WTC11 (cell line): ENCODE data around the gene AHSP. TPM values are rescaled to one million over a fixed set of nuclear protein-coding genes. Genes with fewer than 3 reads are reported as not detected.

Experiments
- ATAC-seq: fragments of 200-7000 bp; cut with Tn5 transposase; 2 replicates; pipeline ENCODE4 v1.10.0; 2021; ENCODE audit warnings: mild to moderate bottlenecking, moderate library complexity
- CTCF ChIA-PET: fragments of 300-600 bp; sonication (Branson Sonifier 250); formaldehyde crosslinking; loops from one replicate; lab custom pipeline; 2021; ENCODE audit warnings: antibody characterized with exemption; lab: Charles Lee
- POLR2A ChIA-PET: fragments of 350-600 bp; sonication (Branson Sonifier 250); formaldehyde crosslinking; loops from one replicate; lab custom pipeline; 2021; ENCODE audit warnings: antibody characterized with exemption; lab: Charles Lee
- DNase-seq: peaks from one replicate; pipeline ENCODE4 v3.0.0; 2021; ENCODE audit warnings: low spot score
- H3K27ac Mint-ChIP-seq: 2 replicates; pipeline ENCODE4 v1.8.0; 2021; ENCODE audit warnings: mixed read lengths
- H3K27me3 Mint-ChIP-seq: 2 replicates; pipeline ENCODE4 v1.8.0; 2021; ENCODE audit warnings: low read depth, mild to moderate bottlenecking, moderate library complexity, mixed read lengths
- H3K36me3 Mint-ChIP-seq: 2 replicates; pipeline ENCODE4 v1.8.0; 2021; ENCODE audit warnings: mixed read lengths
- H3K4me1 Mint-ChIP-seq: 2 replicates; pipeline ENCODE4 v1.8.0; 2022; ENCODE audit warnings: mixed read lengths
- H3K4me3 Mint-ChIP-seq: 2 replicates; pipeline ENCODE4 v1.8.0; 2021; ENCODE audit warnings: mild to moderate bottlenecking, moderate library complexity, mixed read lengths
- H3K9me3 Mint-ChIP-seq: 2 replicates; pipeline ENCODE4 v1.8.0; 2021; ENCODE audit warnings: mixed read lengths
- ARID4B ChIP-seq: sonication (generic); formaldehyde crosslinking; IDR thresholded peaks from 2 replicates; pipeline ENCODE4 v1.8.0; 2023; ENCODE audit warnings: missing genetic modification reagents, mild to moderate bottlenecking, borderline replicate concordance
- CREB1 ChIP-seq: sonication (generic); formaldehyde crosslinking; IDR thresholded peaks from 2 replicates; pipeline ENCODE4 v1.8.0; 2023; ENCODE audit warnings: mild to moderate bottlenecking, missing genetic modification reagents
- CREM ChIP-seq: sonication (generic); formaldehyde crosslinking; IDR thresholded peaks from 2 replicates; pipeline ENCODE4 v1.8.1; 2022; ENCODE audit warnings: mild to moderate bottlenecking, missing genetic modification reagents, moderate library complexity
- E2F1 ChIP-seq: sonication (generic); formaldehyde crosslinking; IDR thresholded peaks from 2 replicates; pipeline ENCODE4 v1.8.0; 2022; ENCODE audit warnings: mild to moderate bottlenecking, missing genetic modification reagents
- ELF4 ChIP-seq: sonication (generic); formaldehyde crosslinking; IDR thresholded peaks from 2 replicates; pipeline ENCODE4 v1.8.1; 2022; ENCODE audit warnings: low read depth, mild to moderate bottlenecking, moderate library complexity, missing genetic modification reagents
- ETV6 ChIP-seq: sonication (generic); formaldehyde crosslinking; IDR thresholded peaks from 2 replicates; pipeline ENCODE4 v1.8.1; 2022; ENCODE audit warnings: mild to moderate bottlenecking, missing genetic modification reagents
- FOXK1 ChIP-seq: sonication (generic); formaldehyde crosslinking; IDR thresholded peaks from 2 replicates; pipeline ENCODE4 v1.8.0; 2022; ENCODE audit warnings: mild to moderate bottlenecking, moderate library complexity, missing genetic modification reagents
- FOXP1 ChIP-seq: sonication (generic); formaldehyde crosslinking; IDR thresholded peaks from 2 replicates; pipeline ENCODE4 v1.8.0; 2022; ENCODE audit warnings: missing genetic modification reagents, mild to moderate bottlenecking, moderate library complexity, borderline replicate concordance
- GABPB1 ChIP-seq: sonication (generic); formaldehyde crosslinking; IDR thresholded peaks from 2 replicates; pipeline ENCODE4 v1.8.1; 2023; ENCODE audit warnings: mild to moderate bottlenecking, missing genetic modification reagents
- JUN ChIP-seq: sonication (generic); formaldehyde crosslinking; IDR thresholded peaks from 2 replicates; pipeline ENCODE4 v1.8.0; 2023; ENCODE audit warnings: mild to moderate bottlenecking, missing genetic modification reagents
- KAT7 ChIP-seq: sonication (generic); formaldehyde crosslinking; IDR thresholded peaks from 2 replicates; pipeline ENCODE4 v1.8.1; 2023; ENCODE audit warnings: missing genetic modification reagents, mild to moderate bottlenecking, borderline replicate concordance
- MAX ChIP-seq: sonication (generic); formaldehyde crosslinking; IDR thresholded peaks from 2 replicates; pipeline ENCODE4 v1.8.0; 2022; ENCODE audit warnings: mild to moderate bottlenecking, missing genetic modification reagents
- NFATC4 ChIP-seq: fragments of 250-450 bp; sonication (Bioruptor Pico); IDR thresholded peaks from 2 replicates; pipeline ENCODE4 v1.9.0; 2021; ENCODE audit warnings: mild to moderate bottlenecking
- NFE2L1 ChIP-seq: sonication (generic); formaldehyde crosslinking; IDR thresholded peaks from 2 replicates; pipeline ENCODE4 v1.8.1; 2023; ENCODE audit warnings: missing genetic modification reagents
- SP1 ChIP-seq: sonication (generic); formaldehyde crosslinking; conservative IDR thresholded peaks from 2 replicates; pipeline ENCODE4 v1.8.1; 2022; ENCODE audit warnings: missing genetic modification reagents
- TEAD1 ChIP-seq: sonication (generic); formaldehyde crosslinking; IDR thresholded peaks from 2 replicates; pipeline ENCODE4 v1.8.0; 2022; ENCODE audit warnings: mild to moderate bottlenecking, missing genetic modification reagents
- ZBTB43 ChIP-seq: sonication (generic); formaldehyde crosslinking; IDR thresholded peaks from 2 replicates; pipeline ENCODE4 v1.8.1; 2023; ENCODE audit warnings: mild to moderate bottlenecking, missing genetic modification reagents
- ZNF219 ChIP-seq: sonication (generic); formaldehyde crosslinking; IDR thresholded peaks from 2 replicates; pipeline ENCODE4 v1.8.0; 2023; ENCODE audit warnings: missing genetic modification reagents, mild to moderate bottlenecking, borderline replicate concordance
- ZNF232 ChIP-seq: sonication (generic); formaldehyde crosslinking; IDR thresholded peaks from 2 replicates; pipeline ENCODE4 v1.8.0; 2022; ENCODE audit warnings: mild to moderate bottlenecking, missing genetic modification reagents
- total RNA-seq: library from RNA; stranded (reverse); gene quantifications from 3 replicates; pipeline ENCODE4 v1.2.3, GENCODE V29; 2021
- TF ChIP-seq, protein P1 (sequence below): sonication (generic); formaldehyde crosslinking; IDR thresholded peaks from 2 replicates; pipeline ENCODE4 v1.8.1; 2023; ENCODE audit warnings: mild to moderate bottlenecking, moderate library complexity, missing genetic modification reagents
- TF ChIP-seq, protein P2 (sequence below): sonication (generic); formaldehyde crosslinking; IDR thresholded peaks from 2 replicates; pipeline ENCODE4 v1.8.0; 2022; ENCODE audit warnings: mild to moderate bottlenecking, missing genetic modification reagents
- TF ChIP-seq, protein P3 (sequence below): sonication (generic); formaldehyde crosslinking; IDR thresholded peaks from 2 replicates; pipeline ENCODE4 v1.8.0; 2023; ENCODE audit warnings: missing genetic modification reagents
- TF ChIP-seq, protein P4 (sequence below): fragments of 250-450 bp; sonication (Bioruptor Pico); IDR thresholded peaks from 2 replicates; pipeline ENCODE4 v2.1.2; 2022; ENCODE audit warnings: mild to moderate bottlenecking, moderate library complexity

The AHSP gene
- total RNA-seq, 1 experiment from 2014 or later = 0.81 TPM

DNA sequence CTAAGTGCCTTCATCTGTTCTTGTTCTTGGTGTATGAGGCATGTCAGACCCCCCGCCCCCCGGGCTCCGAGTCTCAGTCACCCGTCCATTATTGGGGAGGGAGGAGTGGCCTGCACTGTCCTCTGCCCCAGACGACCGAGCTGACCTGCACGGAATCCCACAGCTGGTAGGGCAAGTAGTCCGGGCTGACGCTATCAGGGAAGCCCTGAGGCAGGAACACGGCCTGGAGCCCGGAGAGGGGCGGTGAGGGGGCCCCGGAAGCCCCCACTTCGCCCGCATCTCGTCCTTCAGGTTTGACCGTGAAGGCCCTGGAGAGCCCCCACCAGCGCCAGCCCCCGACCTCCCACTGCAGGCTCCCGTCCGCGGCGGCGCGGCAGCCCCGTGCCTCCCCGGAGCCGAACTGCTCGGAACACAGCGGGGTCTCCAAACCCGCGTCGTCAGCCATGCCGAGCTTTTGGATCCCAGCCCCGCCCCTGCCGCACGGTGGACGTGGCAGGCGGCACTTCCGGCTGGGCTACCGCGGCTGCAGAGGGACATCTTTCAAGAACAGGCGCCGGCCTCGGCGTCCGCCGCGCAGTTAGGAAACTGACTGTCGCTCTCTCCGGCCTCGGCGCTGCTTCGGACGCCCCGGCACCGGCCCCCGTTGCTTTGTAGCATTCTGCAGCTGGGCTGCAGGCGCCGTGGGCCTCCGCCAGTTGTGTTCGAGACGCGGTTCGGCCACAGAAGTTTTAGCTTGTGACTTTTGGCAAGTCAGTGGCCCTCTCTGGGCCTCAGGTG, 19.6 kb upstream of the AHSP start, which contains the start of gene RUSF1:
Gene RUSF1 (minus strand): TSS at position 463 of the 777 bp plus-strand sequence. CDS start 18 bp downstream, at position 445.
- Mint-ChIP-seq H3K27ac (peak within 1 kb of the TSS; percentile 87), H3K27me3 (peaks cover 6% of the 10 kb centered on the region), H3K4me3 (peak within 1 kb of the TSS; percentile 92), H3K9me3 (0 out of 2 replicates have a peak, but pooled peaks cover 4% of the 10 kb centered on the region), H3K4me1 (peaks cover 18% of the 10 kb centered on the region), H3K36me3 (no peaks in the 10 kb centered on the region)
- ATAC-seq = peak; percentile 91
- POLR2A ChIA-PET = interaction anchor here (0.7 to 1.0 kb wide), 4 partner anchors 16 to 205 kb away, joined by 3 to 7 read pairs (median 6); a partner anchor contains a TSS
- CTCF ChIA-PET = interaction anchor here (0.6 to 1.7 kb wide), 7 partner anchors 20 to 386 kb away, joined by 3 to 9 read pairs (median 4); no protein-coding TSS in a partner anchor
- peak; percentile 91 for DNase-seq
- TF ChIP-seq ARID4B (CRISPR knock-in tag) (peak; percentile 78; the same call in 1 of the 2 replicates), ZNF232 (CRISPR knock-in tag) (peak; percentile 70; the same call in 1 of the 2 replicates), KAT7 (CRISPR knock-in tag) (0 out of 2 replicates have a peak, but pooled peaks have one; percentile 64), CREB1 (no peak), SP1 (CRISPR knock-in tag) (peak; percentile 87), ELF4 (CRISPR knock-in tag) (0 out of 2 replicates have a peak, but pooled peaks have one; percentile 35), E2F1 (CRISPR knock-in tag) (no peak), NFATC4 (CRISPR knock-in tag) (no peak), GABPB1 (CRISPR knock-in tag) (peak; percentile 86), MAX (CRISPR knock-in tag) (peak; percentile 49; the same call in 1 of the 2 replicates), FOXK1 (CRISPR knock-in tag) (peak; percentile 89), NFE2L1 (CRISPR knock-in tag) (no peak), TEAD1 (peak; percentile 83; the same call in 1 of the 2 replicates), JUN (peak; percentile 3), ETV6 (peak; percentile 89), ZBTB43 (CRISPR knock-in tag) (peak; percentile 64; the same call in 1 of the 2 replicates), CREM (peak; percentile 69), ZNF219 (peak; percentile 18; the same call in 1 of the 2 replicates), FOXP1 (CRISPR knock-in tag) (peak; percentile 85)
- TF ChIP-seq, protein P1, sequence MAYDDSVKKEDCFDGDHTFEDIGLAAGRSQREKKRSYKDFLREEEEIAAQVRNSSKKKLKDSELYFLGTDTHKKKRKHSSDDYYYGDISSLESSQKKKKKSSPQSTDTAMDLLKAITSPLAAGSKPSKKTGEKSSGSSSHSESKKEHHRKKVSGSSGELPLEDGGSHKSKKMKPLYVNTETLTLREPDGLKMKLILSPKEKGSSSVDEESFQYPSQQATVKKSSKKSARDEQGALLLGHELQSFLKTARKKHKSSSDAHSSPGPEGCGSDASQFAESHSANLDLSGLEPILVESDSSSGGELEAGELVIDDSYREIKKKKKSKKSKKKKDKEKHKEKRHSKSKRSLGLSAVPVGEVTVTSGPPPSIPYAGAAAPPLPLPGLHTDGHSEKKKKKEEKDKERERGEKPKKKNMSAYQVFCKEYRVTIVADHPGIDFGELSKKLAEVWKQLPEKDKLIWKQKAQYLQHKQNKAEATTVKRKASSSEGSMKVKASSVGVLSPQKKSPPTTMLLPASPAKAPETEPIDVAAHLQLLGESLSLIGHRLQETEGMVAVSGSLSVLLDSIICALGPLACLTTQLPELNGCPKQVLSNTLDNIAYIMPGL (CRISPR knock-in tag) = peak; percentile 82; the same call in 1 of the 2 replicates
- TF ChIP-seq, protein P2, sequence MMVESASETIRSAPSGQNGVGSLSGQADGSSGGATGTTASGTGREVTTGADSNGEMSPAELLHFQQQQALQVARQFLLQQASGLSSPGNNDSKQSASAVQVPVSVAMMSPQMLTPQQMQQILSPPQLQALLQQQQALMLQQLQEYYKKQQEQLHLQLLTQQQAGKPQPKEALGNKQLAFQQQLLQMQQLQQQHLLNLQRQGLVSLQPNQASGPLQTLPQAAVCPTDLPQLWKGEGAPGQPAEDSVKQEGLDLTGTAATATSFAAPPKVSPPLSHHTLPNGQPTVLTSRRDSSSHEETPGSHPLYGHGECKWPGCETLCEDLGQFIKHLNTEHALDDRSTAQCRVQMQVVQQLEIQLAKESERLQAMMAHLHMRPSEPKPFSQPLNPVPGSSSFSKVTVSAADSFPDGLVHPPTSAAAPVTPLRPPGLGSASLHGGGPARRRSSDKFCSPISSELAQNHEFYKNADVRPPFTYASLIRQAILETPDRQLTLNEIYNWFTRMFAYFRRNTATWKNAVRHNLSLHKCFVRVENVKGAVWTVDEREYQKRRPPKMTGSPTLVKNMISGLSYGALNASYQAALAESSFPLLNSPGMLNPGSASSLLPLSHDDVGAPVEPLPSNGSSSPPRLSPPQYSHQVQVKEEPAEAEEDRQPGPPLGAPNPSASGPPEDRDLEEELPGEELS = peak; percentile 75
- TF ChIP-seq, protein P3, sequence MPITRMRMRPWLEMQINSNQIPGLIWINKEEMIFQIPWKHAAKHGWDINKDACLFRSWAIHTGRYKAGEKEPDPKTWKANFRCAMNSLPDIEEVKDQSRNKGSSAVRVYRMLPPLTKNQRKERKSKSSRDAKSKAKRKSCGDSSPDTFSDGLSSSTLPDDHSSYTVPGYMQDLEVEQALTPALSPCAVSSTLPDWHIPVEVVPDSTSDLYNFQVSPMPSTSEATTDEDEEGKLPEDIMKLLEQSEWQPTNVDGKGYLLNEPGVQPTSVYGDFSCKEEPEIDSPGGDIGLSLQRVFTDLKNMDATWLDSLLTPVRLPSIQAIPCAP (CRISPR knock-in tag) = 0 out of 2 replicates have a peak, but pooled peaks have one; percentile 50
- TF ChIP-seq, protein P4, sequence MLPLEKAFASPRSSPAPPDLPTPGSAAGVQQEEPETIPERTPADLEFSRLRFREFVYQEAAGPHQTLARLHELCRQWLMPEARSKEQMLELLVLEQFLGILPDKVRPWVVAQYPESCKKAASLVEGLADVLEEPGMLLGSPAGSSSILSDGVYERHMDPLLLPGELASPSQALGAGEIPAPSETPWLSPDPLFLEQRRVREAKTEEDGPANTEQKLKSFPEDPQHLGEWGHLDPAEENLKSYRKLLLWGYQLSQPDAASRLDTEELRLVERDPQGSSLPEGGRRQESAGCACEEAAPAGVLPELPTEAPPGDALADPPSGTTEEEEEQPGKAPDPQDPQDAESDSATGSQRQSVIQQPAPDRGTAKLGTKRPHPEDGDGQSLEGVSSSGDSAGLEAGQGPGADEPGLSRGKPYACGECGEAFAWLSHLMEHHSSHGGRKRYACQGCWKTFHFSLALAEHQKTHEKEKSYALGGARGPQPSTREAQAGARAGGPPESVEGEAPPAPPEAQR (CRISPR knock-in tag) = no peak
